Mucosa of descending colon (tissue), 3 donors: ENCODE measurements around the gene FASLG. TPM values are rescaled to one million over a fixed set of nuclear protein-coding genes. Genes with fewer than 3 reads are reported as not detected.
A peak's percentile ranks its signal among the peaks of the same experiment; 100 is the strongest.
"Not testable (repeated sequence)": the region's sequence is repeated elsewhere in the genome, so short reads cannot be mapped to it uniquely, and the experiment has no call there.

Experiments used
- ATAC-seq: fragments of 200-7000 bp; cut with Tn5 transposase; one replicate; pipeline ENCODE4 v1.9.1; 2020; ENCODE audit warnings: mild to moderate bottlenecking, moderate library complexity
- DNase-seq, 3 donors: peaks; one replicate each; pipeline ENCODE4 v3.0.0-alpha.2; 2020
- H3K36me3 ChIP-seq: fragments of 200-600 bp; one replicate; pipeline ENCODE4 v1.8.0; 2021; ENCODE audit warnings: low read depth, mild to moderate bottlenecking
- H3K4me1 ChIP-seq: fragments of 200-600 bp; one replicate; pipeline ENCODE4 v1.8.0; 2021; ENCODE audit warnings: low read depth, mild to moderate bottlenecking
- H3K4me3 ChIP-seq: fragments of 200-600 bp; one replicate; pipeline ENCODE4 v1.8.0; 2021; ENCODE audit warnings: mild to moderate bottlenecking
- H3K9me3 ChIP-seq: fragments of 200-600 bp; one replicate; pipeline ENCODE4 v1.8.0; 2021; ENCODE audit warnings: mild to moderate bottlenecking
- intact Hi-C, 2 donors: fragments of 100-400 bp; cut with DNase I in 1 of 2; cut with micrococcal nuclease in 1 of 2; formaldehyde crosslinking; loops; one replicate each; pipeline versions ENCODE4 v1.11.0 to v1.11.1; 2022; cut with DNase I, micrococcal nuclease
- total RNA-seq, 3 donors: library from RNA; stranded (reverse); fragmentation: NEBNext Ultra II Directional in 2 of 3; extraction: Animal tissue kit (Norgen Biotek cat#: 25700) in 2 of 3; gene quantifications; one replicate each; pipeline versions ENCODE4 v1.2.1 to v1.2.4, GENCODE V29; 2021 to 2023
- TF ChIP-seq, protein P1 (sequence below): fragments of 200-600 bp; IDR thresholded peaks from one replicate; pipeline ENCODE4 v1.8.0; 2022; ENCODE audit warnings: antibody characterized with exemption, mild to moderate bottlenecking
- donor health status: DM: no; HTN: no; CAD: no; lungs with moderate emphysema.
- donor health status: DM: no; HTN: no; CAD: no.
- donor health status: DM: no; HTN: yes; CAD: no.

FASLG gene
- total RNA-seq, 3 donors from 2014 or later = 0.60 to 1.1 (median 0.90) TPM

DNA sequence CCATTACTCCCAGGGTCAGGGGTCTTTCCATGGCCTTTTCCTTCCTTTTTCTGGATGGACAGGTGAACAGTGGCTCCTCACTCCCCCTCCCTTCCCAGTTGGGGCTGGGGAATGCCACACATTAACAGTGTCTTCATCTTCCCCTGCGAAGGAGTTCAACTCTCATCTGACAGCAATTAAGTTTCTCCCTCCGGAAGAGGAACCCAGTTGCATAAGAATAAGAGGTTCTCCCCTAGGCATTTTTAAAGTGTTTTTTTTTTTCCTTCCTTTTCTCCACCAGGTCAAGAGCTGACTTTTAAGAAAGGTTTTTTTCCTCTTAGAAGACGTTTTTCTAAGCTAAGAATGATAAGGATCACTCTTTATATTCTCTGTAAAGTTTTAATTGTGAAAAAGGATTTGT, 42.3 kb upstream of the FASLG start:
- intact Hi-C loops = no loop called here
- no peak for ATAC-seq
- no peak for DNase-seq
- no peaks in the 10 kb centered on the region for H3K4me1 ChIP-seq
- TF ChIP-seq, protein P1, sequence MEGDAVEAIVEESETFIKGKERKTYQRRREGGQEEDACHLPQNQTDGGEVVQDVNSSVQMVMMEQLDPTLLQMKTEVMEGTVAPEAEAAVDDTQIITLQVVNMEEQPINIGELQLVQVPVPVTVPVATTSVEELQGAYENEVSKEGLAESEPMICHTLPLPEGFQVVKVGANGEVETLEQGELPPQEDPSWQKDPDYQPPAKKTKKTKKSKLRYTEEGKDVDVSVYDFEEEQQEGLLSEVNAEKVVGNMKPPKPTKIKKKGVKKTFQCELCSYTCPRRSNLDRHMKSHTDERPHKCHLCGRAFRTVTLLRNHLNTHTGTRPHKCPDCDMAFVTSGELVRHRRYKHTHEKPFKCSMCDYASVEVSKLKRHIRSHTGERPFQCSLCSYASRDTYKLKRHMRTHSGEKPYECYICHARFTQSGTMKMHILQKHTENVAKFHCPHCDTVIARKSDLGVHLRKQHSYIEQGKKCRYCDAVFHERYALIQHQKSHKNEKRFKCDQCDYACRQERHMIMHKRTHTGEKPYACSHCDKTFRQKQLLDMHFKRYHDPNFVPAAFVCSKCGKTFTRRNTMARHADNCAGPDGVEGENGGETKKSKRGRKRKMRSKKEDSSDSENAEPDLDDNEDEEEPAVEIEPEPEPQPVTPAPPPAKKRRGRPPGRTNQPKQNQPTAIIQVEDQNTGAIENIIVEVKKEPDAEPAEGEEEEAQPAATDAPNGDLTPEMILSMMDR = no peak
- no peak overlapping the region for H3K4me3 ChIP-seq
- H3K9me3 ChIP-seq = peaks cover 20% of the 10 kb centered on the region
- no peaks in the 10 kb centered on the region for H3K36me3 ChIP-seq

DNA sequence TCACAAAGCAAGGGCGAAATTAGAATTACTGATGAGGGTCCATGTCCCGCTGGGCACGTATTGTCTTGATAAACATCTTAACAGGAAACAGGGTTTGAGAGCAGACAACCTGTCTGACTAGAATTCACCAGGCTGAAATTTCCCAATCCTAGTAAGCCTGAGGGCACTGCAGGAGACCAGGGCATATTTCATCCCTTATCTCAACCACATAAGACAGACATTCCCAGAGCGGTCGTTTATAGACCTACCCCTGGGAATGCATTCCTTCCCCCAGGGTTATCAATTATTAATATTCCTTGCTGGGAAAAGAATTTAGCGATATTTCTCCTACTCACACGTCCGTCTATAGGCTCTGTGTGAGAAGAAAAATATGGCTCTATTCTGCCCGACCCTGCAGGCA, 38.3 kb upstream of the FASLG start:
- H3K36me3 ChIP-seq, H3K4me1 ChIP-seq, H3K4me3 ChIP-seq, DNase-seq, ATAC-seq, intact Hi-C loops: not testable (repeated sequence)
- peaks cover 20% of the 10 kb centered on the region for H3K9me3 ChIP-seq

DNA sequence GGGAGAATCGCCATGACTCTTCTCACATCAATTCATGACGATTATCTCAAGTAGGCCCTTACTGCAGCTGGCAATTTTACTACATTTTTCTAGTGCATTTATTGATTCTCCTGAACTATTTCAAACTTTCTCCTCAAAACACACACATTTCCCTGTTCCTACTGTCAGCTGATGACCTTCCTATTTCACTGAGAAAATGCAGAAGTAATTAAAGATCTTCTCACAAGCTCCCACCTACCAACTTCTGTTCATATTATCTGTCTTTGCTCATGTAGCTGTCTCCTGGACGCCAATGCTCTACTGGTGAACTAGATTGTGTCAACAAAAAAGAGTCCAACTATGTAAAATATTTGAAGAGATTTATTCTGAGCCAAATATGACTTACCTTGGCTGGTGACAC, 36.4 kb upstream of the FASLG start:
- Histone ChIP-seq H3K36me3 (no peaks in the 10 kb centered on the region), H3K4me1 (no peaks in the 10 kb centered on the region), H3K4me3 (no peak overlapping the region), H3K9me3 (peaks cover 16% of the 10 kb centered on the region)
- no peak for DNase-seq
- TF ChIP-seq, protein P1 = no peak
- no peak for ATAC-seq
- intact Hi-C loops = no loop called here

DNA sequence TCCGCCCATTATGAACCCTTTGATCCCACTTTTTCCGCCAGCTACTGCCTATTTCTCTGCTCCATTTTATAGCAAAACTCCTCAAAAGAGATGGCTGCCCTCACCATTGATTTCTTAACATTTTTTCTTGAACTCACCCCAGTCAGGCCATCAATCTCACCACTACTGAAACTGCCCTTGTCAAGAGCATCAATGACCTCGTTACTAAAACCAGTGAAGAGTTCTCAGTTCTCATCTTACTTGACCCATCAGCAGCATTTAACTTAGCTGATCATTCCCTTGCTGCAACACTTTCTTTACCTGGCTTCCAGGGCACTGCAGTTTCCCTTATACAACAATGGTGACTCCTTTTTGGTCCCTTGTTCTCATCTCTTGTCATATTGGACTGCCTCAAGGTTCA, 35.2 kb upstream of the FASLG start:
- DNase-seq (no peak), ATAC-seq (no peak)
- H3K9me3 ChIP-seq = peaks cover 16% of the 10 kb centered on the region
- no peak overlapping the region for H3K4me3 ChIP-seq
- no peaks in the 10 kb centered on the region for H3K4me1 ChIP-seq
- H3K36me3 ChIP-seq = no peaks in the 10 kb centered on the region
- intact Hi-C loops = no loop called here
- TF ChIP-seq, protein P1 = no peak

DNA sequence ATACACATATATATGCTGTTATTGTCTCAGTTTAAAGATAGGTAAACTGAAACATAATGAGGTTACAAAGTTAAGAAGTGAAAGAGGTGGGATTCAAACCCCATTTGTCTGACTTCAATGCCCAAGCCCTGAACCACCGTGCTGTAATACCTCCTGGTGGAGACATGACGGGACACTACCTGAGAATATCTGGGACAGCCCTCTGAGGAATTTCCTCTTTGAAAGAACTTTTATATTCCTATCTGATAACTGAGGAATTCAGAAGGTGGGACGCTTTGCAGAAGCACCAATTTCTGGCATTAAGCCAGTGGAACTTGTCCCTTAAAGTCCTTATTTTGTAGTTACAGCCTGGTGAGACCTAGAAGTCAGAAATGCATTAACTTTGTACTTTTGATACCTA, 32.1 kb upstream of the FASLG start:
- Histone ChIP-seq H3K4me3 (no peak overlapping the region), H3K9me3 (no peaks in the 10 kb centered on the region), H3K4me1 (no peaks in the 10 kb centered on the region), H3K36me3 (no peaks in the 10 kb centered on the region)
- TF ChIP-seq, protein P1 = no peak
- ATAC-seq = no peak
- intact Hi-C loops = no loop called here
- no peak for DNase-seq

DNA sequence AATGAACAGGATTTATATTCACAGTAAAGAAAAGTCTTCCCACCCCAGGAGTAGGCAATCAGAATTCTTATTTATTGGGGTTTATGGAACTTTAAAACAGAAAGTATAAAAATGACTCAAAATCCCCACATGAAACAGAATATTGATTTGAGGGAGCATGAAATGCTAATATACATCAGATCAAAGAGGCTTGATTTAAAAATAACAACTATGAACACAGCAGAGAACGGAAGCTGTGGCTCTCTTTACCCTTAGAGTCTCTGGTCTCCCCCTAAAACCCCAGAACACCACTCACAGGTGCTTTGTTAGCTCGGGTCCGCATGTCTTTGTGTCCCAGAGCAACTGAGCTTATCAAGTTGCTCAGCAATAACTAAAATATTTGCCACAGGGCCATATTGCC, 31.2 kb upstream of the FASLG start:
- TF ChIP-seq, protein P1 = no peak
- Histone ChIP-seq H3K4me1 (no peaks in the 10 kb centered on the region), H3K36me3 (no peaks in the 10 kb centered on the region), H3K9me3 (no peaks in the 10 kb centered on the region), H3K4me3 (no peak overlapping the region)
- ATAC-seq (peak; percentile 40), DNase-seq (no peak)
- intact Hi-C loops = no loop called here
